Prostate gland (tissue), 2 donors: ENCODE results near the gene SAMHD1.

Experiments used
- CTCF ChIP-seq, 4 experiments: fragments of 200-600 bp in 2 of 4; fragments of 450-650 bp in 2 of 4; sonication (generic) in 2 of 4; IDR thresholded peaks; 1 replicate in 3 of 4; 2 replicates in 1 of 4; pipeline ENCODE4 v1.5.1; 2016 to 2019; ENCODE audit warnings: antibody characterized with exemption in 4 of 4, mild to moderate bottlenecking in 2 of 4, moderate library complexity in 2 of 4
- POLR2A ChIP-seq: fragments of 450-650 bp; IDR thresholded peaks from one replicate; pipeline ENCODE4 v1.6.1; 2016; ENCODE audit warnings: antibody characterized with exemption, mild to moderate bottlenecking
- POLR2AphosphoS5 ChIP-seq: sonication (generic); formaldehyde crosslinking; IDR thresholded peaks from one replicate; pipeline ENCODE4 v1.6.1; 2017; ENCODE audit warnings: antibody characterized with exemption

GRCh38 chr20:36950414-36951197 is 902 bp downstream of the SAMHD1 start:
- TF ChIP-seq CTCF (IDR thresholded peaks at IDR 0.05) (no peak), POLR2AphosphoS5 (no peak), POLR2A (no peak)
